ENCODE results near the gene SMCO2.
A peak's percentile ranks its signal among the peaks of the same experiment; 100 is the strongest.

Gene SMCO2

DNA sequence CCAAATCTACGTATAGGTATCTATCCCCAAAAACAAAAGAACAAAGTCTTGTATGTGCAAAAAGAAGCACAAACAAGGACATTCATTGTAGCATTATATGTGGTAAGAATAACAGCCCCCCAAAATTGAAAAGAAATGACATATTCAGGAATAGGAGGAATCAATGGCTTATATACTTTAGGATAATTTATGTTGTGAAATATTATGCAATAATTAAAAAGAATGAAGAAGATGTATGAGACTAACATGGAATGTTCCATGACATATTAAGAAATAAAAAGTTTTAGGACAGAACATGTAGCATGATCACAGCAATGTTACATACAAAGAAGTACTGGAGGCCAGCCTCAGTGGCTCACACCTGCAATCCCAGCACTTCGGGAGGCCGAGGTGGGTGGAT is 9.1 kb downstream of the SMCO2 start:
- no peak for DNase-seq (ENCODE audit: low spot score)

DNA sequence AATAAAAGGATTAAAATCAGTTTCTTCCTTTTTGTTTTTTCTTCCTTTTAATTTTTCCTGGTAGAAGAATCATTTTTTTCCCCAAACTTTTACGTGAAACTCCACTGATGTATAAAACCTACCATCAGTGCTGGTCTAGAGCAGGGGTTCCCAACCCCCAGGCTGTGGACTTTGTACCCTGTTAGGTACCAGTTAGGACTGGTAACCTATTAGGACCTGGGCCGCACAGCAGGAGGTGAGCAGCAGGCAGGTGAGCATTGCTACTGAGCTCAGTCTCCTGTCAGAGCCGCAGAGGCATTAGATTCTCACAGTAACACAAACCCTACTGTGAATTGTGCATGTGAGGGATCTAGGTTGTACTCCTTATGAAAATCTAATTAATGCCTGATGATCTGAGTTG is 10.1 kb downstream of the SMCO2 start:
- DNase-seq (ENCODE audit: low spot score) = no peak

DNA sequence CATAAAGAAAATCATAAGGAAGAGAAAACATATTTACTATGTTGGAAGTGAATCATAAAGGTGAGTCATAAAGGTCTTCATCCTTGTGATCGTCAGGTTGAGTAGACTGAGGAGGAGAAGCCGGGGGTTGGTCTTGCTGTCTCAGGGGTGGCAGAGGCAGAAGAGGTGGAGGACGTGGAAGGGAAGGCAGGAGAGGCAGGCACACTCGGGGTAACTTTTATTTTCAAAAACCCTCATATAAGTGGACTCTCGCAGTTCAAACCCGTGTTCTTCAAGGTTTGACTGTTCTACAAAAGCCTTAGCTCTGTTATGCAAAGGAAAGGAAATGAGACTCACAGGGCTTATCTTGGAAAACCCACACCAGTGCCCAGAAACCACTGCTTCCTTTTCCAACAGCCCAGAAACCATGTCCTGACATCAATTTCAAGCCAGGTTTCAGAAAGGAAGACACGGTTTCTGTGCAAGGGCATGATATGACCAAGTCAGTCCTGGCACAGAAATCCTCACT is 14.0 kb downstream of the SMCO2 start:
- no peak for DNase-seq (ENCODE audit: low spot score)

GRCh38 chr12:27462151-27462694 is 15.7 kb downstream of the SMCO2 start:
- no peak for DNase-seq (ENCODE audit: low spot score)

DNA sequence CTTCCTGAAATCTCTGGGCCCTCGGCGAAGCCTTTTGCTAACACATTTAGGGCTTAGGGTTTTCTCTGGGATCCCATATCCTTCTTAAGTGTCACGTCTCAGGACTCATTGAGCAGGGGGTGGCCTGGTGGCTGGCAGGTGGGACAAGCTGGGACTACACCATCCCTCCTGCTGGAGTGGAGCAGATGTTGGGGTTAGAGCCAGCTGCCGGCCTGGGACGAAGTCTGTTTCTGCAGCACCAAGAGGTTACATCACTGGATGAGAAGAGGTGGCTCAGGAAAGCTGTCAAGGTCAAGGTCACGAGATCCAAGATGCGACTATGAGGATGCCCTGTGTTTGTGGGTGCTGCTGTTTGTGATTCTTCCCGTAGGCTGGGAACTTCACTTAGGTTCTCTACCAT is 16.3 kb downstream of the SMCO2 start:
- DNase-seq (ENCODE audit: low spot score) = no peak

DNA sequence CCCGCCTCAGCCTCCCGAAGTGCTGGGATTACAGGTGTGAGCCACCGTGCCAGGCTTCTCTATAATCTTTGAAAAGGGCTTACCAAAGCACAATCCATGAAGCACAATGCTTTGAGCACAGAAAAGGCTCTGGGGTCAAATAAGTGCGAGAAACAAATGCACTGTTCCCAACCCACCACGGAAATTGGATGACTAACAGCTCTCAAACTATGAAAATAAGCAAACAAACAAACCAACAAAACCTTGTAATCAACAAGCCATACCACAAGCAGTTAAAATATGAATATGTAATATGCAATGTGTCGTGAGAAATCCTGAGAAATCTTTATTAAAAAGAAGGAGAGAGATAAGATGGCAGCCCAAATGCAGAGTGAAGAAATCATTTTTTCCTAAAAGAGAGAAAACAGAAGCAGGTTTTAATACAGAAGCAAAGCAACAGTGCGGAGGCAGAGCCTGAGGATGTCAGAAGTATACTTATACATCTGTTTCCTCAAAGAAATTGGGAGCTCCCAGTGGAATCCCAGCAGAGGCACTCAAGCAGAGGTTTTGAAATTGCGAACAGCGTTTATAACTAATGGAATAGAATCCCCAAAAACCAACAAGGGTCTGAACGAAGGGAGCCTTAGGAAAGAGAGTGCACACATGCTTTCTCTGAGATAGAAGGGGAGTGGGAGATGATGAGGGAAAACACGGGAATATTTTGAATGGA is 17.1 kb downstream of the SMCO2 start:
- DNase-seq (ENCODE audit: low spot score) = no peak

DNA sequence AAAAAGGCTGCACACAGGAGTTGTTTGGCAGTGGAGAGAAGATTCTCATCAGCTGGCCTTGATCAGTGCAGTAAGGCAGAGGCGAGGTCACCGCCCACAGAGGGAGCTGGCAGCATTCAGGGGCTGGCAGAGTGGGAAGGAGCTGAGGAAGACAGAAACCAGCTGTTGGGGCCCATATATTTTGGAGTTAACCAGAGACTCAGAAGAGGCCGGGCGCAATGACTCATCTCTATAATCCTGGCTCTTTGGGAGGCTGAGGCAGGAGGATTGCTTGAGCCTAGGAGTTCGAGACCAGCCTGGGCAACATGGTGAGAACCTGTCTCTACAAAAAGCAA is 17.7 kb downstream of the SMCO2 start:
- peak; percentile 56 for DNase-seq (ENCODE audit: low spot score)

- no peak for DNase-seq (ENCODE audit: low spot score)
Observed at GRCh38 chr12:27467641-27468040, 21.1 kb downstream of the SMCO2 start.

- DNase-seq (ENCODE audit: low spot score) = no peak
Observed at GRCh38 chr12:27468241-27468640, 21.7 kb downstream of the SMCO2 start.

DNA sequence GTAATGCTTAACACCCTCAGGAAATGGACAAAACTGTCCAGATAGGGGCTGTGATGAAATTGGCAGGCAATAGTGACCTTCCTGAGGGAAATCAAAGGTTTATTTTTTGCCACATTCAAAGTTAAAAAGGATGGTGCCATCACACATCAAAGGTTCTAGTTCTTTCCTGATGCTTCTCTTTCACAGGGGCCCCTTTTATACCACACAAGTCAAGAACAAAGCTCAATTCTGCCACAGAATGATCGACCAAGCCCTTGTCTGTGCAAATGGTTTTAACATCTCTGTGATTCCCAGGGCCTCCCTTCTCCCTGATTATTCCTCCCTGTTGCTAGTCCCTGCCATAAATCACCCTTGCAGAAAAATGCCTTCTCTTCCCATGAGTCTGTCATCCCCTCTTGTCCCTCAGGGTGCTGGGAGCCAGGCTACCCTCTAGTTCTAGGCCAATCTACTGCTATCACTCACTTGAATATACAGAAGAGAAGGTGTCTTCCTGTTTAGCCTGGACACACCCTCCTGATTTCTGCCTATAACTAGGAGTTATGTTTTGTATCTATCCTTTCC is 22.7 kb downstream of the SMCO2 start:
- no peak for DNase-seq (ENCODE audit: low spot score)

DNA sequence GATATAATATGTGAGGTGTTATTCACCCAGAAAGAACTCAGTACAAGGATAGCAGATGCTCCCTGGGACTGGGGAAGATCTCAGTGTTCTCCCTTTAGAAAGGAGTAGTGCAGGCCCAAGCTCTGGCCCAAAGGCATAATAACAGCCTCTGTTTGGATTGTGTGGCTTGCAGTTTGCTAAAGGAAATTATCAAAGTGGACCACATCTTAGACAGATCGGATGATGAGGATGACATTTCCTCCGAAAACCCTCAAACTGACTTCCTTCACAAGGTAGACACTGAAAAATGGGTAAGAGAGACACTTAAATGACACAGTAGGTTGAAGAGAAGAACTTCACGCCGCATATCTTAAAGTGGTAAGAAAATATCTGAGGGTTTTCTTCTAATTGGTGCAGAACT is 26.1 kb downstream of the SMCO2 start:
- DNase-seq (ENCODE audit: low spot score) = no peak

- peak; percentile 59 for DNase-seq (ENCODE audit: low spot score)
Observed at GRCh38 chr12:27474344-27474743, 27.8 kb downstream of the SMCO2 start.

- no peak for DNase-seq (ENCODE audit: low spot score)
Observed at GRCh38 chr12:27477049-27477448, 30.5 kb downstream of the SMCO2 start.

GRCh38 chr12:27478949-27479348 is 32.4 kb downstream of the SMCO2 start:
- DNase-seq (ENCODE audit: low spot score) = no peak

DNA sequence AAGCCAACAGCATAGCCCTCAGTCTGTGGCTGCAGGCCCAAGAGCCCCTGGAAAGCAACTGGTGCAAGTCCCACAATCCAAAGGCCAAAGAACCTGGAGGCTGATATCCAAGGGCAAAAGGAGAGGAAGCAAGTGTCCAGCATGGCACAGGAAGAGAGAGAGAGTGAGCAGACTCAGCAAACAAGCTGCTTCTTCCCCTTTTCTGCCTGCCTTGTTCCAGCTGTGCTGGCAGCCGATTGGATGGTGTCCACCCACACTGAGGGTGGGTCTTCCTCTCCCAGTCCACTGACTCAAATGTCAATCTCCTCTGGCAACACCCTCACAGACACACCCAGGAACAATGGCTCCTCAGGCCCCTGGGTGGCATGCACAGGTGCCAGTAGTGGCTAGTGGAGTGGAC is 33.5 kb downstream of the SMCO2 start:
- no peak for DNase-seq (ENCODE audit: low spot score)

DNA sequence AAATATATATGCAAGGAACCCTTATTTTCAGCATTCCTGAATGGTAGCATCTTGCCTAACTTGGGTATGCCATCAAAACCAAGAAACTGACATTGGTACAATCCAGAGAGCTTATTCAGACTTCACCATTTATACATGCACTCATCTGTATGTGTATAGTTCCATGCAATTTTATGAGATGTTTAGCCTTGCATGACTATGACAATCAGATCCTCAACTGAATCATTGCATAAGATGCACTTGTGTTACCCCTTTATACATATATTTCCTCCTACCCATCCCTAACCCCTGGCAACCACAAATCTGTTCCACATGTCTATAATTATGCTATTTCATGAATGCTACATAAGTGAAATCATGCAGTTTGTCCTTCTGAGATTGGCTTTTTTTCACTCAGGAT is 40.4 kb downstream of the SMCO2 start:
- DNase-seq (ENCODE audit: low spot score) = no peak

GRCh38 chr12:27488479-27488878 is 41.9 kb downstream of the SMCO2 start:
- DNase-seq (ENCODE audit: low spot score) = no peak

- no peak for DNase-seq (ENCODE audit: low spot score)
Observed at GRCh38 chr12:27491226-27491625, 44.7 kb downstream of the SMCO2 start.

DNA sequence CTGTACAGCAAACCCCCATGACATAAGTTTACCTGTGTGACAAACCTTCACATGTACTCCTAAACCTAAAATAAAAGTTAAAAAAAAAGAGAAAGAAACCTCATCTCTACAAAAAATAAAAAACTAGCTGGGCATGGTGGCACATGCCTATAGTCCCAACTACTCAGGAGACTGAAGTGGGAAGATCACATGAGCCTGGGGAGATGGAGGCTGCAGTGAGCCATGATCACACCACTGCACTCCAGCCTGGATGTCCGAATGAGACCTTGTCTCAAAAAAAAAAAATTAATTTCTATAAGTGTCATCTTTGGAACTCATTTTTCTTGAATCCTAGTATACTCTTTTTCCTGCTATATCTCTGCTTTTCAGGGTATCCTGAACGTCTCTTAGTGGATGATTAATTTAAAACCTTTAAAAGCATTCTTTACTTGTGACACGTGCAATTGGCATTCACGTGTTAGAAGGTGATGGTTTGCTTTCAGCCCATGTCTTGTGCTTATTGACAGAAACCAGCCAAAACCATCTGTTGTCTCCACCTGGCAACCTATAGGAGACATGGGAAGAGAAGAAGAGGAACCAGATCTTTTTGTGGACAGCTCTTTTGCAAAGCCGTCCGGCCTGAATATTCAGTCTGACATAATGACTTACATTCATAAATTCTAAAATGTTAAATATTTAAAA is 46.9 kb downstream of the SMCO2 start:
- DNase-seq (ENCODE audit: low spot score) = peak; percentile 7

- DNase-seq (ENCODE audit: low spot score) = no peak
Observed at GRCh38 chr12:27497446-27497845, 50.9 kb downstream of the SMCO2 start.

- DNase-seq (ENCODE audit: low spot score) = no peak
Observed at GRCh38 chr12:27498149-27498548, 51.6 kb downstream of the SMCO2 start.

- no peak for DNase-seq (ENCODE audit: low spot score)
Observed at GRCh38 chr12:27498761-27499160, 52.2 kb downstream of the SMCO2 start.

- no peak for DNase-seq (ENCODE audit: low spot score)
Observed at GRCh38 chr12:27499377-27499776, 52.8 kb downstream of the SMCO2 start.
